Prostate gland (tissue), 2 donors: ENCODE results near the gene CABP4. TPM values are rescaled to one million over a fixed set of nuclear protein-coding genes. Genes with fewer than 3 reads are reported as not detected.
"Not testable (repeated sequence)": the region's sequence is repeated elsewhere in the genome, so short reads cannot be mapped to it uniquely, and the experiment has no call there.

Experiments
- DNase-seq: peaks from one replicate; pipeline ENCODE4 v3.0.0-alpha.2; 2019; ENCODE audit warnings: low spot score
- H3K27ac ChIP-seq, 2 donors: fragments of 200-600 bp; sonication (generic); 2 replicates each; pipeline ENCODE4 v1.5.1; 2017 to 2019
- H3K27me3 ChIP-seq: fragments of 200-600 bp; sonication (generic); replicated peaks from 2 replicates; pipeline ENCODE4 v1.5.1; 2019; ENCODE audit not compliant: insufficient read depth
- H3K36me3 ChIP-seq, 2 donors: fragments of 200-600 bp; sonication (generic); 1 replicate in 1 of 2; 2 replicates in 1 of 2; pipeline versions ENCODE4 v1.5.1 to v1.8.1; 2017 to 2019
- H3K4me1 ChIP-seq: fragments of 200-600 bp; sonication (generic); replicated peaks from 2 replicates; pipeline ENCODE4 v1.5.1; 2019
- H3K4me3 ChIP-seq, 2 donors: fragments of 200-600 bp; sonication (generic); 2 replicates each; pipeline ENCODE4 v1.5.1; 2017 to 2019
- H3K9me3 ChIP-seq: fragments of 200-600 bp; sonication (generic); 2 replicates; pipeline ENCODE4 v1.5.1; 2017
- POLR2A ChIP-seq: fragments of 450-650 bp; IDR thresholded peaks from one replicate; pipeline ENCODE4 v1.6.1; 2016; ENCODE audit warnings: antibody characterized with exemption, mild to moderate bottlenecking
- POLR2AphosphoS5 ChIP-seq: sonication (generic); formaldehyde crosslinking; IDR thresholded peaks from one replicate; pipeline ENCODE4 v1.6.1; 2017; ENCODE audit warnings: antibody characterized with exemption
- WGBS: methylation state at CpG from one replicate; pipeline ENCODE4 v1.1.5; 2018; 5-methylcytosine and 5-hydroxymethylcytosine counted together
- intact Hi-C: fragments of 100-400 bp; cut with DNase I; formaldehyde crosslinking; loops from one replicate; pipeline ENCODE4 v1.14.2; 2022
- total RNA-seq, 2 donors: library from RNA; depleted of rRNA; stranded (reverse); fragments of >200 nt; gene quantifications; one replicate each; pipeline ENCODE4 v1.1.0, GENCODE V29; 2016
- TF ChIP-seq, protein P1 (sequence below), 4 experiments: fragments of 200-600 bp in 2 of 4; fragments of 450-650 bp in 2 of 4; sonication (generic) in 2 of 4; IDR thresholded peaks; 1 replicate in 3 of 4; 2 replicates in 1 of 4; pipeline ENCODE4 v1.5.1; 2016 to 2019; ENCODE audit warnings: antibody characterized with exemption in 4 of 4, mild to moderate bottlenecking in 2 of 4, moderate library complexity in 2 of 4

The CABP4 gene
- total RNA-seq, 2 donors from 2014 or later: 4.3 to 6.1 TPM

DNA sequence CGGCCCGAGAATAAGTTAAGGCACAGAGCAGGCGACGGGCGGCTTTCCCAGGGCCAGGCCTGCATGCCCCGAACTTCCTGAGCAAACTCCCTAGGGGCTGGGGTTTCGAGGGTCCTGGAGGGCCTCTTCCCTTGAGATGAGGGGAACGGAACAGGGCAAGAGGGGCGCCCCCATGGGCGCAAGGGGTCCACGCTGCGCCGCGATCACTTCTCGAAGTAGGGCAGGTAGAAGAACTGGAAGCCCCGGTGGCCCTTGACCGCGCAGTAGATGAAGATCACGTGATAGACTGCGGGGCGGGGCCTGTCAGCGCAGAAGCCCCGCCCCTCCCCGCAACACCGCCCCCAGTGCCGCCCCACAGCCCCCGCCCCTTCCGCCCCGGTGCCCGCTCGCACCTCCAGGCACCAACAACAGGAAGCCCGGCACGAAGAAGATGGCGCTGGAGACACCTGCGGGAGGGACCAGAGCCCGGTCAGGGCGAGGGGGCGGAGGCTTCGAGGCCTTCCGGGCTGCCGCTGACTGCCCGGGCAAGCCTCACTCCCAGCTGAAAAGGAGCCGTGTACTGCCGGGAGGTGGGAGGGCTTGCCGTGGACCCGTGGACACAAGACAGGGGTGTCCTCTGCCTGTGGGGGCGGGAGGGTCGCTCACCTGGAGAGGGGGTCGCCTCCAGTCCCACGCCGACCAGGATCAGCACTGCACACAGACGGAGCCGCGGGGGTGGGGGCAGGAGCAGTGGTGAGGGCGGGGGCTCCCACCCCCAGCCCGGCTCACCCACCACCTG is 9.4 kb downstream of the CABP4 start:
- peaks cover 6% of the 10 kb centered on the region for H3K4me1 ChIP-seq
- TF ChIP-seq, protein P1, sequence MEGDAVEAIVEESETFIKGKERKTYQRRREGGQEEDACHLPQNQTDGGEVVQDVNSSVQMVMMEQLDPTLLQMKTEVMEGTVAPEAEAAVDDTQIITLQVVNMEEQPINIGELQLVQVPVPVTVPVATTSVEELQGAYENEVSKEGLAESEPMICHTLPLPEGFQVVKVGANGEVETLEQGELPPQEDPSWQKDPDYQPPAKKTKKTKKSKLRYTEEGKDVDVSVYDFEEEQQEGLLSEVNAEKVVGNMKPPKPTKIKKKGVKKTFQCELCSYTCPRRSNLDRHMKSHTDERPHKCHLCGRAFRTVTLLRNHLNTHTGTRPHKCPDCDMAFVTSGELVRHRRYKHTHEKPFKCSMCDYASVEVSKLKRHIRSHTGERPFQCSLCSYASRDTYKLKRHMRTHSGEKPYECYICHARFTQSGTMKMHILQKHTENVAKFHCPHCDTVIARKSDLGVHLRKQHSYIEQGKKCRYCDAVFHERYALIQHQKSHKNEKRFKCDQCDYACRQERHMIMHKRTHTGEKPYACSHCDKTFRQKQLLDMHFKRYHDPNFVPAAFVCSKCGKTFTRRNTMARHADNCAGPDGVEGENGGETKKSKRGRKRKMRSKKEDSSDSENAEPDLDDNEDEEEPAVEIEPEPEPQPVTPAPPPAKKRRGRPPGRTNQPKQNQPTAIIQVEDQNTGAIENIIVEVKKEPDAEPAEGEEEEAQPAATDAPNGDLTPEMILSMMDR (IDR thresholded peaks at IDR 0.05): no peak
- peak; percentile 66 for TF ChIP-seq POLR2AphosphoS5
- TF ChIP-seq POLR2A: peak; percentile 69
- peak; percentile 85 for DNase-seq
- 38% methylated on average over 35 of the region's 56 CpGs for WGBS
- H3K27me3 ChIP-seq: no peaks in the 10 kb centered on the region
- H3K4me3 ChIP-seq: peak overlapping the region; percentile 26 to 43
- peak overlapping the region; percentile 81 to 90 for H3K27ac ChIP-seq
- H3K36me3 ChIP-seq: peaks cover 0 to 4% of the 10 kb centered on the region in 2 donors
- intact Hi-C loops: loop anchor here (5.0 kb wide), 1 partner anchor 62 kb away; the partner anchor contains the start of genes PPP1CA and TBC1D10C
- no peaks in the 10 kb centered on the region for H3K9me3 ChIP-seq

DNA sequence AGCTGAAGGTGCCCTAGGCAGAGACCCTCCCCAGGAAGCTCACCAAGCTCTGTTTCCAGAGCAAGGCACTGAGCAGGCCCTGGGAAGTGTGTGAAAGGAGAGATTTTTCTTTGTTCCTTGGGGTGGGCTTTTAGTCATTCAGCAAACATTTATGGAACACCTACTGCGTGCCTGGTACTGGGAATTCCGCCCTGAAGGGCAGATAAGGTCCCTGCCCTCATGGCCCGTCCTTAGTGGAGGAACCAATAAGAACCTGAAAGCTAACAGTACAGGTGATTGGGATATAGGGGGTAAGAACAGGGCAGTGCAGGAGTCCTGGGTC is 10.0 kb downstream of the CABP4 start:
- Histone ChIP-seq H3K9me3 (no peaks in the 10 kb centered on the region), H3K27me3 (no peaks in the 10 kb centered on the region), H3K4me3 (peak overlapping the region; percentile 26 to 43), H3K4me1 (peaks cover 6% of the 10 kb centered on the region), H3K36me3 (peaks cover 0 to 4% of the 10 kb centered on the region in 2 donors), H3K27ac (peak overlapping the region; percentile 81 to 90)
- TF ChIP-seq POLR2A: no peak
- TF ChIP-seq, protein P1 (IDR thresholded peaks at IDR 0.05): no peak
- TF ChIP-seq POLR2AphosphoS5: no peak
- intact Hi-C loops: loop anchor here (5.0 kb wide), 1 partner anchor 63 kb away; the partner anchor contains the start of genes PPP1CA and TBC1D10C
- DNase-seq: no peak
- 37% methylated on average over 3 of the region's 3 CpGs for WGBS

DNA sequence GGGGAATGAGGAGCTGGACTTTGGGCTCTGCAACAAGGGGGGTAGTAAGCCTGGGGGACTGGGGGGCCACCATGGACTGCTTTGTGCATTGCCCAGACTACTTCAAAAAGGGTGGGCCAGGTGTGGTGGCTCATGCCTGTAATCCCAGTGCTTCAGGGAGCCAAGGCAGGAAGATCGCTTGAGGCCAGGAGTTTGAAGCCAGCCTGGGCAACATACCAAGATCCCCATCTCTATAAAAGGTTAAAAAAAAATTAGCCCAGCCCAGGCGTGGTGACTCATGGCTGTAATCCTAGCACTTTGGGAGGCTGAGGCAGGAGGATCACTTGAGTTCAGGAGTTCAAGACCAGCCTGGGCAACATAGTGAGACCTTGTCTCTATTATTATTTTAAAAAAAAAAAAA is 10.4 kb downstream of the CABP4 start:
- DNase-seq, H3K36me3 ChIP-seq: not testable (repeated sequence)
- H3K4me3 ChIP-seq: peak overlapping the region in 1 of 2 donors; percentile 43

DNA sequence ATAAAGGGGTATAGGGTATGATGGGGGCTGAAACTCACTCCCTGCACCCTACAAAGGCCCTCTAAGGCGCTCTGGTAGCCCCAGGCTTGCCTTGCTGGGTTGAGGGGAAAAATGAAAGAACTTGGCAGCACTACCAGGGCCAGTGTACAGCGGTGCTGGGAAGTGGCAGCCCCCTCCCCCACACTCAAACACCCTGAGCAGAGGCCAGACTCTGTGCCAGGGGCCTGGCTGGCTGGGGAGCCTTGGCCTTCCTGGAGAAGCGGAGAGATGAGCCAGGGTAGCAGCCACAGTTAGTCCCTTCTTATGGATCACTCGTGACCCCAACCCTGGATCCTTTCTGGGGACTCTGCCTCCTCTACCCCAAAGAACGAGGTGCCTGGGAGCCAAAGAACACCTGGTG is 11.2 kb downstream of the CABP4 start:
- H3K36me3 ChIP-seq: peaks cover 0 to 4% of the 10 kb centered on the region in 2 donors
- H3K4me3 ChIP-seq: no peak overlapping the region
- no peak for DNase-seq
- TF ChIP-seq POLR2A (no peak), POLR2AphosphoS5 (no peak)
- TF ChIP-seq, protein P1 (IDR thresholded peaks at IDR 0.05): no peak
- intact Hi-C loops: loop anchor here (5.0 kb wide), 1 partner anchor 64 kb away; the partner anchor contains the start of genes PPP1CA and TBC1D10C
- WGBS: 84% methylated on average over 5 of the region's 5 CpGs
- peaks cover 6% of the 10 kb centered on the region for H3K4me1 ChIP-seq
- H3K27ac ChIP-seq: peak overlapping the region; percentile 81 to 92
- H3K27me3 ChIP-seq: no peaks in the 10 kb centered on the region
- H3K9me3 ChIP-seq: no peaks in the 10 kb centered on the region

More for the DNA sequence above, 10.4 kb downstream of the CABP4 start:
- WGBS: 17% methylated on average over 2 of the region's 2 CpGs
- not testable (repeated sequence) for H3K27me3 ChIP-seq, H3K9me3 ChIP-seq, H3K4me1 ChIP-seq
- peak overlapping the region; percentile 81 to 90 for H3K27ac ChIP-seq
- peak; percentile 22 for TF ChIP-seq POLR2AphosphoS5
- intact Hi-C loops: loop anchor here (5.0 kb wide), 1 partner anchor 63 kb away; the partner anchor contains the start of genes PPP1CA and TBC1D10C

DNA sequence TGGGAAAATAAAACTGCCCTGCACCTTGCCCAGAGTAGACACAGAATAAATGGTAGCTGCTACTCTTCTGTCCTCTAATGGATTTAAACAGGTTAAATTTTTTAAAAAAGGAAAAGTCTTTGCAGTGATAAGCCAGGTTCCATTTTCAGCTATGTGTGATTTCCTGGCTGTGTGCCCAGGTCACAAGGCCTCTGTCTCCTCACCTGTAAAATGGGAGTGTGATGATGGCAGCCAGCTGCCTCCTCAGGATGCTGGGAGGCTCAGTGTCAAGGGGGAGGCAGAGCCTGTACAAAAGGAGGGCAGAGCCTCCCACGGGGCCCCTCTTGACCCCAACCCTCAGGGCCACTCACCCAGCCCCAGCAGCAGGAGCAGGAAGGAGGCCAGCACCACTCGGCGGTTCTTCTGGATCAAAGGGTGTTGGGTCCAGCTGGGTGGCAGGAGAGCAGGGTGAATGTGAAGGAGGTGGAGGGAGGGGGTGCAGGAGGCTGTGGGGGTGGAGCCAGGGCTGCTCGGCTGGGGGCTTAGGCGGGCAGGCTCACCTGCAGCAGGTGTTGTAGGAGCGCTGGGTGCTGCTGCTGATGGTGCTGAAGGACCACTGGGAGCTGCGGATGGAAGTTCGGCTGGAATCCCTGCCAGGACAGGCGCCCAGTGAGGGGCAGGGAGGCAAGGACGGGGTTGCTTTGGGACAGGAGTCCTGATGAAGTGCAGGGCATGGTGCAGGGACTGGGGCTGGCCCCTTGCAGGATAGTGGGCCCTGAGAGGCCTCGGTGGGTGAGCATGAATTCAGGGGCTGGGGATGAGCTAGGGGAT is 12.0 kb downstream of the CABP4 start:
- H3K4me1 ChIP-seq: peaks cover 6% of the 10 kb centered on the region

More for the DNA sequence above, 12.0 kb downstream of the CABP4 start:
- Histone ChIP-seq H3K27me3 (no peaks in the 10 kb centered on the region), H3K36me3 (peaks cover 0 to 4% of the 10 kb centered on the region in 2 donors), H3K27ac (peak overlapping the region; percentile 89 to 92), H3K9me3 (no peaks in the 10 kb centered on the region), H3K4me3 (peak overlapping the region; percentile 84 to 87)
- intact Hi-C loops: loop anchor here (5.0 kb wide), 1 partner anchor 65 kb away; the partner anchor contains the start of genes PPP1CA and TBC1D10C
- no peak for DNase-seq
- TF ChIP-seq, protein P1 (IDR thresholded peaks at IDR 0.05): no peak
- no peak for TF ChIP-seq POLR2AphosphoS5
- TF ChIP-seq POLR2A: no peak
- 44% methylated on average over 11 of the region's 11 CpGs for WGBS
